Nephron (organoid): ENCODE data around the gene NTM.

ENCODE experiments used
- H3K27ac Mint-ChIP-seq, 3 experiments: 2 replicates each; pipeline ENCODE4 v1.8.0; 2020; ENCODE audit warnings: mixed read lengths in 3 of 3, mild to moderate bottlenecking in 2 of 3, moderate library complexity in 1 of 3
- H3K27me3 Mint-ChIP-seq: 2 replicates; pipeline ENCODE4 v1.8.0; 2021; ENCODE audit warnings: low read depth, mild to moderate bottlenecking, moderate library complexity, mixed read lengths
- H3K36me3 Mint-ChIP-seq: 2 replicates; pipeline ENCODE4 v1.8.0; 2020; ENCODE audit warnings: low read depth, mixed read lengths
- H3K4me1 Mint-ChIP-seq: 2 replicates; pipeline ENCODE4 v1.8.0; 2020; ENCODE audit warnings: mixed read lengths
- H3K4me3 Mint-ChIP-seq, 3 experiments: 2 replicates each; pipeline ENCODE4 v1.8.0; 2020; ENCODE audit warnings: mild to moderate bottlenecking in 3 of 3, mixed read lengths in 3 of 3, moderate library complexity in 2 of 3
- H3K9me3 Mint-ChIP-seq: 2 replicates; pipeline ENCODE4 v1.8.0; 2020; ENCODE audit warnings: mixed read lengths
- TF ChIP-seq, protein P1 (sequence below), 3 experiments: fragments of 200-600 bp; sonication (generic); IDR thresholded peaks; one replicate each; pipeline ENCODE4 v1.5.0; 2021; ENCODE audit warnings: antibody characterized with exemption in 3 of 3; ENCODE audit not compliant: unreplicated experiment in 3 of 3

Gene NTM

DNA sequence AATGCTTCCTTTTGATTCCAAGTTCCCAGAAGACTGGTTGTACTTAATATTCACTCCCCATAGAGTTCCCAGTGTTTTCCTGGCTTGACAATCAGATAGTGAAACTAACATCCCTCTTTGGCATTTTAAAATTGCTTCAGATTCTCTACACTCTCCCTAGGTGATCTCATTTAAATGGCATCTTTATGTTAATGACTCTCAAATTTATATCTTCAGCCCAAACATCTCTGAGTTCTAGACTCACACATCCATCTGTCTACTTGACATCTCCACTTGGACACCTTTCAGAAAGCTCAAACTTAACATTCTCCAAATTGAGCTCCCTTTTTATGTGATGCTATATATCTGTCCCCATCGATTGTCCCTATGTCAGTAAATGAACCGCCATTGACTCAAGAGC, 232.0 kb downstream of the NTM start:
- no peak overlapping the region for H3K4me3 Mint-ChIP-seq
- H3K36me3 Mint-ChIP-seq, result no peaks in the 10 kb centered on the region
- H3K9me3 Mint-ChIP-seq, result no peaks in the 10 kb centered on the region
- H3K27ac Mint-ChIP-seq, result no peak overlapping the region
- H3K4me1 Mint-ChIP-seq, result peaks cover 10% of the 10 kb centered on the region
- TF ChIP-seq, protein P1, sequence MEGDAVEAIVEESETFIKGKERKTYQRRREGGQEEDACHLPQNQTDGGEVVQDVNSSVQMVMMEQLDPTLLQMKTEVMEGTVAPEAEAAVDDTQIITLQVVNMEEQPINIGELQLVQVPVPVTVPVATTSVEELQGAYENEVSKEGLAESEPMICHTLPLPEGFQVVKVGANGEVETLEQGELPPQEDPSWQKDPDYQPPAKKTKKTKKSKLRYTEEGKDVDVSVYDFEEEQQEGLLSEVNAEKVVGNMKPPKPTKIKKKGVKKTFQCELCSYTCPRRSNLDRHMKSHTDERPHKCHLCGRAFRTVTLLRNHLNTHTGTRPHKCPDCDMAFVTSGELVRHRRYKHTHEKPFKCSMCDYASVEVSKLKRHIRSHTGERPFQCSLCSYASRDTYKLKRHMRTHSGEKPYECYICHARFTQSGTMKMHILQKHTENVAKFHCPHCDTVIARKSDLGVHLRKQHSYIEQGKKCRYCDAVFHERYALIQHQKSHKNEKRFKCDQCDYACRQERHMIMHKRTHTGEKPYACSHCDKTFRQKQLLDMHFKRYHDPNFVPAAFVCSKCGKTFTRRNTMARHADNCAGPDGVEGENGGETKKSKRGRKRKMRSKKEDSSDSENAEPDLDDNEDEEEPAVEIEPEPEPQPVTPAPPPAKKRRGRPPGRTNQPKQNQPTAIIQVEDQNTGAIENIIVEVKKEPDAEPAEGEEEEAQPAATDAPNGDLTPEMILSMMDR (IDR thresholded peaks at IDR 0.05; ENCODE audit: unreplicated experiment in 3 of 3), result no peak
- H3K27me3 Mint-ChIP-seq, result no peaks in the 10 kb centered on the region

DNA sequence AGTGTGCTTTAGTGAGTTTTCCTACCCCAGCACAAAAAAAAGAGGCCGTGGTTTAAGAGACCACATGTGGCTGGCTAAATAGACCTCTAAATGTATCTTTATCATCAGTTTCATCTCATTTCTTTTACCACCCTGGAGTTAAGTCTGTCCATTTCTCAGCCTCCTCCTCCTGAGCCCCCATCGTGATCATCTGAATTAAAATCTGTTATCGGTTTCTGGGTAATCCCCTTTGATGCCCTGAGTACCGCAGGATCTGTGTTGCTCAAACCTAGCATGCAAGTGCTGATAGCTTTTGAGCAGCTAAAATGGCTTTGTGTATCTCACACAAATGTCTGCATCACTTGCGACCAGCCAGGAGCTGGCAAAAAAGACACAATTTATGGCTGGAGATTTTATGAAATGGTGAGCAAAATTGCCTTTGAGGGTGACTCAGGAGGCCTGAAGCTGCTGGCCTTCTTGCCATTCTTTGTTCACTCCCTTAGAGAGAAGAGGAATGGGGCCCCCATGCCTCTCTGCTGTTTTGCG, 236.5 kb downstream of the NTM start:
- Mint-ChIP-seq H3K4me3 (no peak overlapping the region), H3K27ac (peak overlapping the region in 1 of 3 experiments; percentile 9), H3K36me3 (no peaks in the 10 kb centered on the region), H3K4me1 (peaks cover 30% of the 10 kb centered on the region), H3K9me3 (no peaks in the 10 kb centered on the region), H3K27me3 (peaks cover 12% of the 10 kb centered on the region)
- TF ChIP-seq, protein P1 (IDR thresholded peaks at IDR 0.05; ENCODE audit: unreplicated experiment in 3 of 3), result no peak

DNA sequence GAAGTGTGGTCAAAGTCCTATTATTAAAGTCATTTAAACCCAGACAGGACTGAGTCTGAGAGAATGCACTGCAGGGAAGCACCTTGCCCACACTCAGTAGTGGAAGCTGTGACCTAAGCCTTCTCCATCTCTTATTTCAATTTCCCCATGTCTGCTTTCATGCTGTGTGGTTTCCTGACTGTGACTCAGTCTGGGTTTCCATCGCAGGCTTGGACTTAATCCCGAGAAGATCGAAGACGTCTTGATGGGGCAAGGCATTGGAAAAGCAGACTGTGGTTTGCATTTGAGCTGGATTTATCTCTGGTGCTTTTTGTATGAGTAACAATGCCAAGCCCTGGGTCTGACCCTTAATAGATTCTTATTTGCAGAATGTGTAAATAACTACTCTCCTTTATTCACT, 238.9 kb downstream of the NTM start:
- Mint-ChIP-seq H3K27ac (no peak overlapping the region), H3K27me3 (peaks cover 12% of the 10 kb centered on the region), H3K4me1 (peaks cover 50% of the 10 kb centered on the region), H3K9me3 (no peaks in the 10 kb centered on the region), H3K4me3 (no peak overlapping the region), H3K36me3 (no peaks in the 10 kb centered on the region)
- TF ChIP-seq, protein P1 (IDR thresholded peaks at IDR 0.05; ENCODE audit: unreplicated experiment in 3 of 3), result no peak

DNA sequence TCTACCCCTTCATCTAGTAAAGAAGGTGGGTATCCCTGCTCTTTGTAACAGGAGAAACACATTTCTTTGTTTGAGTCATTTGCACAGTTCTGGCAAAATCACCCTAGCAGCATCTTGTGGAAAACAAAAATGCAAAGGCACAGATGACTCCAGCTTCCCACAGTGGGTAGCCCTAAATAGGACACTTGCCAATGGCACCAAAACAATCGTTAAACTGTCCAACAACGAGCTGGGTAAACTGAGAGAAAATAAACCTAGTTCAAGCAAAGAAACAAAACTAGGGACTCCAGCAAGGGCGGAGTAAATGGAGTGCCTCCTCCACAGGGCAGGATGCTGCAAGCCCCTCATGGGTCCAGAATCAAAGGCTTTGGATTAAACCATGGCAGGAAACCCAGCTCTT, 239.5 kb downstream of the NTM start:
- Mint-ChIP-seq H3K27me3 (peaks cover 15% of the 10 kb centered on the region), H3K9me3 (no peaks in the 10 kb centered on the region), H3K27ac (no peak overlapping the region), H3K4me1 (peaks cover 56% of the 10 kb centered on the region), H3K4me3 (no peak overlapping the region), H3K36me3 (no peaks in the 10 kb centered on the region)
- TF ChIP-seq, protein P1 (IDR thresholded peaks at IDR 0.05; ENCODE audit: unreplicated experiment in 3 of 3), result no peak

DNA sequence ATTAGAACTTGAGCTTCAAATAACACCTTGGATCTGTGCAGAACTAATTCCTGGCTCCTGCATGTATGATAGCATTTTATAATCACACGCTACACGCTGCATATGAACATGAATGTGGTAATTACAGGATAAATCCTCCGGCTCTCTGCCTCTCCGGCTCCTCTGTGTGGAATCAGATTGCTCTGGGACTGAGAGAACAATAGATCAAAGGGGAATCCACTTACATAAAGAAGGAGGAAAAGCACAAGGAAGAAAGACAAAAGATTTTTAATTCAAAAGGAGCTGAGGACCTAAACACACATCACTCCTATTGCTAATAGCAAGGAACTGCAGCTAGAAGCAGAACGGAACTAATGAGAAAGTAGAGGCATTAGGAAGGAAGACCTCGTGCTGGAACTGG, 240.9 kb downstream of the NTM start:
- peaks cover 64% of the 10 kb centered on the region for H3K4me1 Mint-ChIP-seq
- H3K36me3 Mint-ChIP-seq, result no peaks in the 10 kb centered on the region

DNA sequence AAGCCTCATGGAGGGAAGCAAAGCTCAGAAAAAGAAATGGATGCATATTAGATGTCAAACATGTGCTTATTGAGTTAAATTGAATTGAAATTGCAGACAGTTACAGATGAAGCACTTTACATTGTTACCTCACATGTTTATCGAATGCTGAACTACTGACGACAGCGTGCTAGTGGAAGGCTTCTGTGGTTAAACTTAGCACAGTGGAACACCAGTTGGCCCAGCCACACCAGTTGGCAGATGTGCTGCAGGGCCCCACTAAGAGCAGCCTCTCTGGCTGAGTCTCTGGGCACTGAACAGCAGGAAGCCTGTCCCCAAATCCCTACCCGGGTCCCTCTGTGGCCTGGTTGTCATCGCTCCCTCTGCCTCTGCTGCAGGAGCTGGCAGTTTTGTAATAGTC, 242.1 kb downstream of the NTM start:
- Mint-ChIP-seq H3K36me3 (no peaks in the 10 kb centered on the region), H3K27ac (peak overlapping the region in 2 of 3 experiments; percentile 29 to 93), H3K4me3 (no peak overlapping the region), H3K4me1 (peaks cover 76% of the 10 kb centered on the region), H3K27me3 (peaks cover 16% of the 10 kb centered on the region), H3K9me3 (no peaks in the 10 kb centered on the region)
- TF ChIP-seq, protein P1 (IDR thresholded peaks at IDR 0.05; ENCODE audit: unreplicated experiment in 3 of 3), result no peak

More for the DNA sequence above, 240.9 kb downstream of the NTM start:
- Mint-ChIP-seq H3K4me3 (no peak overlapping the region), H3K27me3 (peaks cover 16% of the 10 kb centered on the region), H3K9me3 (no peaks in the 10 kb centered on the region), H3K27ac (peak overlapping the region; percentile 8 to 58 (median 57))
- TF ChIP-seq, protein P1 (IDR thresholded peaks at IDR 0.05; ENCODE audit: unreplicated experiment in 3 of 3), result no peak
